Right lobe of liver (tissue), 6 donors: Measurements from ENCODE around the gene SPOCD1. TPM values are rescaled to one million over a fixed set of nuclear protein-coding genes. Genes with fewer than 3 reads are reported as not detected.
A peak's percentile ranks its signal among the peaks of the same experiment; 100 is the strongest.

Experiments used
- ATAC-seq, 4 donors: fragments of 200-7000 bp; cut with Tn5 transposase; one replicate each; pipeline ENCODE4 v1.9.1; 2020; ENCODE audit warnings: mild to moderate bottlenecking in 4 of 4, moderate library complexity in 4 of 4
- DNase-seq, 3 donors: peaks; one replicate each; pipeline ENCODE4 v3.0.0-alpha.2; 2020
- H3K27ac ChIP-seq, 3 donors: fragments of 200-600 bp; one replicate each; pipeline ENCODE4 v1.8.0; 2022
- H3K27me3 ChIP-seq, 2 donors: fragments of 200-600 bp; one replicate each; pipeline ENCODE4 v1.8.0; 2022
- H3K36me3 ChIP-seq, 4 donors: fragments of 200-600 bp; sonication (generic) in 1 of 4; one replicate each; pipeline versions ENCODE4 v1.5.1 to v1.8.0; 2017 to 2022; ENCODE audit warnings: control low read depth in 1 of 4
- H3K4me1 ChIP-seq, 4 donors: fragments of 200-600 bp; sonication (generic) in 1 of 4; one replicate each; pipeline versions ENCODE4 v1.5.1 to v1.8.0; 2017 to 2022; ENCODE audit warnings: control low read depth in 1 of 4
- H3K4me3 ChIP-seq, 3 donors: fragments of 200-600 bp; one replicate each; pipeline ENCODE4 v1.8.0; 2022
- H3K9me3 ChIP-seq, 4 donors: fragments of 200-600 bp; sonication (generic) in 1 of 4; one replicate each; pipeline versions ENCODE4 v1.5.1 to v1.8.0; 2017 to 2022; ENCODE audit warnings: control low read depth in 1 of 4
- CTCF ChIP-seq, 4 donors: fragments of 200-600 bp in 3 of 4; fragments of 450-650 bp in 1 of 4; IDR thresholded peaks; one replicate each; pipeline versions ENCODE4 v1.5.1 to v1.8.0; 2016 to 2022; ENCODE audit warnings: antibody characterized with exemption in 4 of 4, mild to moderate bottlenecking in 2 of 4
- POLR2A ChIP-seq: fragments of 450-650 bp; IDR thresholded peaks from one replicate; pipeline ENCODE4 v1.6.1; 2017; ENCODE audit warnings: antibody characterized with exemption, mild to moderate bottlenecking
- WGBS: methylation state at CpG from one replicate; pipeline ENCODE4 v1.1.6; 2018; ENCODE audit warnings: low coverage, low lambda C conversion rate; ENCODE audit not compliant: insufficient coverage; ENCODE audit errors: missing lambda C conversion rate; 5-methylcytosine and 5-hydroxymethylcytosine counted together
- intact Hi-C, 2 donors: fragments of 100-400 bp; cut with DNase I; formaldehyde crosslinking; loops; one replicate each; pipeline versions ENCODE4 v1.11.2 to v1.14.1; 2022
- total RNA-seq, 6 experiments: library from RNA; depleted of rRNA in 2 of 6; stranded (reverse); fragments of >200 nt in 2 of 6; fragmentation: NEBNext Ultra II Directional in 3 of 6; extraction: Animal tissue kit (Norgen Biotek cat#: 25700) in 3 of 6; gene quantifications; one replicate each; pipeline versions ENCODE4 v1.1.0 to v1.2.4, GENCODE V29; 2016 to 2023
- donor health status: DM: no; HTN: yes; CAD: no.
- donor health status: DM: no; HTN: no; CAD: no.
- donor health status: DM: no; HTN: no; CAD: no.
- donor health status: DM: no; HTN: yes; CAD: no.
- donor health status: DM: no; HTN: yes; CAD: no.

Gene SPOCD1
- total RNA-seq, 6 experiments from 2014 or later: 0.15 to 0.74 (median 0.36) TPM; not detected in 2

DNA sequence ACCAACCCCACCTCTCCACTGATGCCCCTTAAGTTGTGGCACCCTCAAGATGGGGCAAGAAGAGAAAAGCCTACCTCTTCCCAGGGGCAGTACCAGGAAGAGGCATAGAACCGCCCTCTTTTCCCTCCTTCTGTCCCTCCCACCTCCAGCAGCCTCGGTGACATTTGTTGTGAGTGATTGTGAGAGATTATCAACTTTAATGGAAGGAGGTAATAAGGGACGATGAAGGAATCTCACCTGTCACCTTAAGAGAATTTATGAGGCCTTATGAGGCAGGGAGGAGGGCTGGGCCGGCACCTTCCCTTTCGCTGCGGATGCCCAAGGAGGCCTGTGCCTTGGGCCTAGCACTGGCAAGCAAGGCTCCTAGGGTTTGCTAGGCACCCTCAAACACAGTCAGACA, 50.3 kb downstream of the SPOCD1 start:
- peaks cover 0 to 13% (median 0%) of the 10 kb centered on the region in 4 donors for H3K4me1 ChIP-seq
- ATAC-seq (no peak), DNase-seq (no peak)
- no peak overlapping the region for H3K27ac ChIP-seq
- no peak overlapping the region for H3K4me3 ChIP-seq
- no peaks in the 10 kb centered on the region for H3K9me3 ChIP-seq
- TF ChIP-seq CTCF (IDR thresholded peaks at IDR 0.05): no peak
- no peak for TF ChIP-seq POLR2A
- H3K36me3 ChIP-seq: no peaks in the 10 kb centered on the region
- WGBS: 85% methylated on average over 4 of the region's 6 CpGs
- intact Hi-C loops: no loop called here
- peaks cover 4 to 21% of the 10 kb centered on the region in 2 donors for H3K27me3 ChIP-seq

GRCh38 chr1:31765041-31765467, 50.8 kb downstream of the SPOCD1 start:
- no peak overlapping the region for H3K27ac ChIP-seq
- peaks cover 4 to 21% of the 10 kb centered on the region in 2 donors for H3K27me3 ChIP-seq
- intact Hi-C loops: no loop called here
- 0% methylated on average over 2 of the region's 5 CpGs for WGBS
- H3K4me3 ChIP-seq: no peak overlapping the region
- H3K9me3 ChIP-seq: no peaks in the 10 kb centered on the region
- peak in 1 of 4 donors; percentile 18 for ATAC-seq
- no peak for TF ChIP-seq POLR2A
- TF ChIP-seq CTCF (IDR thresholded peaks at IDR 0.05): peak in 2 of 4 donors; percentile 14 to 28
- peaks cover 0 to 16% (median 0%) of the 10 kb centered on the region in 4 donors for H3K4me1 ChIP-seq
- H3K36me3 ChIP-seq: no peaks in the 10 kb centered on the region
- DNase-seq: no peak

- H3K27ac ChIP-seq: no peak within 1 kb of the TSS
- peak within 1 kb of the TSS in 1 of 3 donors; percentile 33 for H3K4me3 ChIP-seq
- intact Hi-C loops: no loop called here
- DNase-seq (no peak), ATAC-seq (peak in 1 of 4 donors; percentile 24)
- TF ChIP-seq POLR2A: no peak
- peak in 1 of 4 donors; percentile 14 for TF ChIP-seq CTCF (IDR thresholded peaks at IDR 0.05)
- H3K4me1 ChIP-seq: peaks cover 0 to 12% (median 0%) of the 10 kb centered on the region in 4 donors
- 8% methylated on average over 4 of the region's 59 CpGs for WGBS
- peaks cover 4 to 21% of the 10 kb centered on the region in 2 donors for H3K27me3 ChIP-seq
- no peaks in the 10 kb centered on the region for H3K9me3 ChIP-seq
- H3K36me3 ChIP-seq: no peaks in the 10 kb centered on the region
Measured at GRCh38 chr1:31764312-31765040, 51.3 kb downstream of the SPOCD1 start, which contains the start of gene ADGRB2. Gene ADGRB2, minus strand, starts transcription at chr1:31764340. Its CDS starts 7,119 bp downstream, at chr1:31757221.

DNA sequence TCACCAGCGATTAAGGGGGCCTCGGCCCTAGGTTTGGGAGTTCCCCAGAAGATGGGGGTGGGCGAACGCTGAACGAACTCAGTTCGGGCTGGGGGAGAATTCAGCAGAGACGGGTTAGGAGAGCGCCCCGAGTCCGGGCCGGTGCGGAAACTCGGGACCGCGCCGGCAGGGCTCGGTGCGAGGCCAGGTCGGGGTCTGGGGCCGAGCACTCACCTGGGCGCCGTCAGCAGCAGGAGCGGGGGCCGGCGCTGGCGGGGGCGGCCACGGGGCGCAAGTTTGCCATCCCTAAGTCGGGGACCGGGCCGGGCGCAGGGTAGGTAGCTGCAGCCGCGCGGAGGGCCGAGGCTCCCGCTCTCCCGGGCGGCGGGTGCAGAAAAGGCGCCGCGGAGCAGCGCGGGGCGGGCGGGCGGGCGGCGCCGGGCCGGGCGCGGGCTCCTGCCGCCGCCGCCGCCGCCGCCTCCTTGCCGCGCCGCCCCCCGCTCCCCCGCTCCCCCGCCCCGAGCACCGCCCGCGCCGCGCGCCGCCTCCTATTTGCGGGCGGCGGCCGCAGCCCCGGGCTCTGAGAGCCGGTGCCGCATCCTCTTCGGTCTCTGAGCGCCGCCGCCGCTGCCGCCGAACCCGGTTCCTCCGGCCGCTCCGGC, 52.0 kb downstream of the SPOCD1 start:
- H3K27ac ChIP-seq: no peak overlapping the region
- peaks cover 4 to 18% of the 10 kb centered on the region in 2 donors for H3K27me3 ChIP-seq
- H3K4me1 ChIP-seq: peaks cover 0 to 12% (median 0%) of the 10 kb centered on the region in 4 donors

More for the DNA sequence above, 52.0 kb downstream of the SPOCD1 start:
- Histone ChIP-seq H3K9me3 (no peaks in the 10 kb centered on the region), H3K4me3 (peak overlapping the region in 1 of 3 donors; percentile 33), H3K36me3 (no peaks in the 10 kb centered on the region)
- ATAC-seq: no peak
- WGBS: 0% methylated on average over 2 of the region's 93 CpGs
- DNase-seq: no peak
- TF ChIP-seq POLR2A (no peak), CTCF (IDR thresholded peaks at IDR 0.05) (no peak)
- intact Hi-C loops: no loop called here
